ENCODE results near the gene MED26. TPM values are rescaled to one million over a fixed set of nuclear protein-coding genes. Genes with fewer than 3 reads are reported as not detected.

Gene MED26
- total and polyA plus RNA-seq, 10 of the 15 experiments (the other 5 are each of a cell fraction or from before 2014, with no cell fraction given), result 1.1 to 21.4 (median 9.7) TPM

GRCh38 chr19:16587833-16588823 is 39.9 kb downstream of the MED26 start (continued):
- TF ChIP-seq, protein P1, sequence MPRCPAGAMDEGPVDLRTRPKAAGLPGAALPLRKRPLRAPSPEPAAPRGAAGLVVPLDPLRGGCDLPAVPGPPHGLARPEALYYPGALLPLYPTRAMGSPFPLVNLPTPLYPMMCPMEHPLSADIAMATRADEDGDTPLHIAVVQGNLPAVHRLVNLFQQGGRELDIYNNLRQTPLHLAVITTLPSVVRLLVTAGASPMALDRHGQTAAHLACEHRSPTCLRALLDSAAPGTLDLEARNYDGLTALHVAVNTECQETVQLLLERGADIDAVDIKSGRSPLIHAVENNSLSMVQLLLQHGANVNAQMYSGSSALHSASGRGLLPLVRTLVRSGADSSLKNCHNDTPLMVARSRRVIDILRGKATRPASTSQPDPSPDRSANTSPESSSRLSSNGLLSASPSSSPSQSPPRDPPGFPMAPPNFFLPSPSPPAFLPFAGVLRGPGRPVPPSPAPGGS (IDR thresholded peaks at IDR 0.05; ENCODE audit: borderline replicate concordance, insufficient read depth, low read depth, low read length, poor library complexity, severe bottlenecking), result peak; percentile 60
- TF ChIP-seq, protein P2, sequence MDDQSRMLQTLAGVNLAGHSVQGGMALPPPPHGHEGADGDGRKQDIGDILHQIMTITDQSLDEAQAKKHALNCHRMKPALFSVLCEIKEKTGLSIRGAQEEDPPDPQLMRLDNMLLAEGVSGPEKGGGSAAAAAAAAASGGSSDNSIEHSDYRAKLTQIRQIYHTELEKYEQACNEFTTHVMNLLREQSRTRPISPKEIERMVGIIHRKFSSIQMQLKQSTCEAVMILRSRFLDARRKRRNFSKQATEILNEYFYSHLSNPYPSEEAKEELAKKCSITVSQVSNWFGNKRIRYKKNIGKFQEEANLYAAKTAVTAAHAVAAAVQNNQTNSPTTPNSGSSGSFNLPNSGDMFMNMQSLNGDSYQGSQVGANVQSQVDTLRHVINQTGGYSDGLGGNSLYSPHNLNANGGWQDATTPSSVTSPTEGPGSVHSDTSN (IDR thresholded peaks at IDR 0.05; ENCODE audit: insufficient replicate concordance, low read depth, low read length), result no peak
- TF ChIP-seq SIX5 (IDR thresholded peaks at IDR 0.05; ENCODE audit: low read depth, low read length, severe bottlenecking) (no peak), PML (IDR thresholded peaks at IDR 0.05; ENCODE audit: low read length) (no peak), CEBPB (IDR thresholded peaks at IDR 0.05; ENCODE audit: borderline replicate concordance in 1 of 2, low read depth in 2 of 2, low read length in 2 of 2) (no peak; a peak in 1 of 4 replicates), SUPT20H (IDR thresholded peaks at IDR 0.05; ENCODE audit: borderline replicate concordance, control insufficient read depth, low read depth, low read length) (no peak), LARP7 (IDR thresholded peaks at IDR 0.05) (peak; percentile 10; the same call in 1 of the 2 replicates), CREM (IDR thresholded peaks at IDR 0.05; ENCODE audit: low read depth) (peak; percentile 83), WRNIP1 (IDR thresholded peaks at IDR 0.05; ENCODE audit: borderline replicate concordance, low read depth, low read length) (no peak; the same call in 1 of the 2 replicates), USF1 (IDR thresholded peaks at IDR 0.05; ENCODE audit: borderline replicate concordance, extremely low read length, insufficient read depth, low read depth, low read length) (peak; percentile 16), ZNF274 (IDR thresholded peaks at IDR 0.05; ENCODE audit: insufficient read depth, insufficient read length) (no peak), JUND (IDR thresholded peaks at IDR 0.05; ENCODE audit: low read depth, low read length) (no peak)
- TF ChIP-seq, protein P3, sequence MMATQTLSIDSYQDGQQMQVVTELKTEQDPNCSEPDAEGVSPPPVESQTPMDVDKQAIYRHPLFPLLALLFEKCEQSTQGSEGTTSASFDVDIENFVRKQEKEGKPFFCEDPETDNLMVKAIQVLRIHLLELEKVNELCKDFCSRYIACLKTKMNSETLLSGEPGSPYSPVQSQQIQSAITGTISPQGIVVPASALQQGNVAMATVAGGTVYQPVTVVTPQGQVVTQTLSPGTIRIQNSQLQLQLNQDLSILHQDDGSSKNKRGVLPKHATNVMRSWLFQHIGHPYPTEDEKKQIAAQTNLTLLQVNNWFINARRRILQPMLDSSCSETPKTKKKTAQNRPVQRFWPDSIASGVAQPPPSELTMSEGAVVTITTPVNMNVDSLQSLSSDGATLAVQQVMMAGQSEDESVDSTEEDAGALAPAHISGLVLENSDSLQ (IDR thresholded peaks at IDR 0.05), result 0 out of 2 replicates have a peak, but pooled peaks have one; percentile 23
- TF ChIP-seq, protein P4, sequence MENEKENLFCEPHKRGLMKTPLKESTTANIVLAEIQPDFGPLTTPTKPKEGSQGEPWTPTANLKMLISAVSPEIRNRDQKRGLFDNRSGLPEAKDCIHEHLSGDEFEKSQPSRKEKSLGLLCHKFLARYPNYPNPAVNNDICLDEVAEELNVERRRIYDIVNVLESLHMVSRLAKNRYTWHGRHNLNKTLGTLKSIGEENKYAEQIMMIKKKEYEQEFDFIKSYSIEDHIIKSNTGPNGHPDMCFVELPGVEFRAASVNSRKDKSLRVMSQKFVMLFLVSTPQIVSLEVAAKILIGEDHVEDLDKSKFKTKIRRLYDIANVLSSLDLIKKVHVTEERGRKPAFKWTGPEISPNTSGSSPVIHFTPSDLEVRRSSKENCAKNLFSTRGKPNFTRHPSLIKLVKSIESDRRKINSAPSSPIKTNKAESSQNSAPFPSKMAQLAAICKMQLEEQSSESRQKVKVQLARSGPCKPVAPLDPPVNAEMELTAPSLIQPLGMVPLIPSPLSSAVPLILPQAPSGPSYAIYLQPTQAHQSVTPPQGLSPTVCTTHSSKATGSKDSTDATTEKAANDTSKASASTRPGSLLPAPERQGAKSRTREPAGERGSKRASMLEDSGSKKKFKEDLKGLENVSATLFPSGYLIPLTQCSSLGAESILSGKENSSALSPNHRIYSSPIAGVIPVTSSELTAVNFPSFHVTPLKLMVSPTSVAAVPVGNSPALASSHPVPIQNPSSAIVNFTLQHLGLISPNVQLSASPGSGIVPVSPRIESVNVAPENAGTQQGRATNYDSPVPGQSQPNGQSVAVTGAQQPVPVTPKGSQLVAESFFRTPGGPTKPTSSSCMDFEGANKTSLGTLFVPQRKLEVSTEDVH (IDR thresholded peaks at IDR 0.05; ENCODE audit: low read depth, partially characterized antibody), result no peak
- TF ChIP-seq, protein P5, sequence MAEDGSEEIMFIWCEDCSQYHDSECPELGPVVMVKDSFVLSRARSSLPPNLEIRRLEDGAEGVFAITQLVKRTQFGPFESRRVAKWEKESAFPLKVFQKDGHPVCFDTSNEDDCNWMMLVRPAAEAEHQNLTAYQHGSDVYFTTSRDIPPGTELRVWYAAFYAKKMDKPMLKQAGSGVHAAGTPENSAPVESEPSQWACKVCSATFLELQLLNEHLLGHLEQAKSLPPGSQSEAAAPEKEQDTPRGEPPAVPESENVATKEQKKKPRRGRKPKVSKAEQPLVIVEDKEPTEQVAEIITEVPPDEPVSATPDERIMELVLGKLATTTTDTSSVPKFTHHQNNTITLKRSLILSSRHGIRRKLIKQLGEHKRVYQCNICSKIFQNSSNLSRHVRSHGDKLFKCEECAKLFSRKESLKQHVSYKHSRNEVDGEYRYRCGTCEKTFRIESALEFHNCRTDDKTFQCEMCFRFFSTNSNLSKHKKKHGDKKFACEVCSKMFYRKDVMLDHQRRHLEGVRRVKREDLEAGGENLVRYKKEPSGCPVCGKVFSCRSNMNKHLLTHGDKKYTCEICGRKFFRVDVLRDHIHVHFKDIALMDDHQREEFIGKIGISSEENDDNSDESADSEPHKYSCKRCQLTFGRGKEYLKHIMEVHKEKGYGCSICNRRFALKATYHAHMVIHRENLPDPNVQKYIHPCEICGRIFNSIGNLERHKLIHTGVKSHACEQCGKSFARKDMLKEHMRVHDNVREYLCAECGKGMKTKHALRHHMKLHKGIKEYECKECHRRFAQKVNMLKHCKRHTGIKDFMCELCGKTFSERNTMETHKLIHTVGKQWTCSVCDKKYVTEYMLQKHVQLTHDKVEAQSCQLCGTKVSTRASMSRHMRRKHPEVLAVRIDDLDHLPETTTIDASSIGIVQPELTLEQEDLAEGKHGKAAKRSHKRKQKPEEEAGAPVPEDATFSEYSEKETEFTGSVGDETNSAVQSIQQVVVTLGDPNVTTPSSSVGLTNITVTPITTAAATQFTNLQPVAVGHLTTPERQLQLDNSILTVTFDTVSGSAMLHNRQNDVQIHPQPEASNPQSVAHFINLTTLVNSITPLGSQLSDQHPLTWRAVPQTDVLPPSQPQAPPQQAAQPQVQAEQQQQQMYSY (CRISPR knock-in tag; IDR thresholded peaks at IDR 0.05), result no peak

Measured in GM12878 (cell line).